ENCODE results near the gene HS3ST1.

DNA sequence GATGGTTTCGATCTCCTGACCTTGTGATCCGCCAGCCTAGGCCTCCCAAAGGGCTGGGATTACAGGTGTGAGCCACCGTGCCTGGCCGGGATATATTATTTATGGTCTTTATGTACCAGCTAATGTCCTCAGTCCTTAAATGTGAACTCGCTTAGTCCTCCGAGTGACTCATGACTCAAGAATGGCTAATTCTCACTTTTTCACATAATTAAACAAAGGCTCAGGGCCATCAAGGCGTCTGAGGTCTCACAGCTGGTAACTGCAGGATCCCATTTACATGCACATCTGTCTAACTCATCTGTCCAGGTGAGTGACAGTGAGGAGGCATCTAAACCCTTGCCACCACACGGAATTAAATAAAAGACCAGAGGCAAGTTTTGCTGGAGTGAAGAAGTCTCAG is 73.5 kb downstream of the HS3ST1 start:
- TF ChIP-seq GATA2 (IDR thresholded peaks at IDR 0.05; ENCODE audit: low read depth, low read length): no peak
- no peak for TF ChIP-seq GATA3 (IDR thresholded peaks at IDR 0.05; ENCODE audit: low read depth, low read length)

Measured in SH-SY5Y (cell line).